HEK293 (cell line): Measurements from ENCODE around the gene COL19A1.

Source experiments
- BCL11A ChIP-seq: fragments of 450-650 bp; formaldehyde crosslinking; IDR thresholded peaks from 2 replicates; pipeline ENCODE4 v1.5.1; 2016; ENCODE audit warnings: low read depth, missing biosample characterization, missing genetic modification characterization
- KLF8 ChIP-seq: fragments of 450-650 bp; formaldehyde crosslinking; IDR thresholded peaks from 2 replicates; pipeline ENCODE4 v1.5.1; 2016; ENCODE audit warnings: missing biosample characterization, missing genetic modification characterization
- OSR2 ChIP-seq: fragments of 450-650 bp; formaldehyde crosslinking; IDR thresholded peaks from 2 replicates; pipeline ENCODE4 v1.5.1; 2016; ENCODE audit warnings: missing biosample characterization, missing genetic modification characterization
- SCRT1 ChIP-seq: fragments of 450-650 bp; formaldehyde crosslinking; IDR thresholded peaks from 2 replicates; pipeline ENCODE4 v1.5.1; 2016; ENCODE audit warnings: missing biosample characterization, missing genetic modification characterization, borderline replicate concordance
- SETDB1 ChIP-seq: IDR thresholded peaks from one replicate; pipeline ENCODE4 v1.6.1; 2017; ENCODE audit warnings: mild to moderate bottlenecking, low read length, moderate library complexity, mixed read lengths; ENCODE audit not compliant: insufficient read length
- TCF7L2 ChIP-seq: IDR thresholded peaks from 2 replicates; pipeline ENCODE4 v1.6.1; 2011; ENCODE audit warnings: low read depth, mild to moderate bottlenecking, inconsistent platforms, low read length, moderate library complexity, borderline replicate concordance
- TRIM28 ChIP-seq: IDR thresholded peaks from 2 replicates; pipeline ENCODE4 v1.6.1; 2011; ENCODE audit warnings: low read length, control low read depth, borderline replicate concordance
- ZBTB48 ChIP-seq: fragments of 450-650 bp; formaldehyde crosslinking; IDR thresholded peaks from 2 replicates; pipeline ENCODE4 v1.5.1; 2016; ENCODE audit warnings: missing biosample characterization, missing genetic modification characterization
- ZFP37 ChIP-seq: fragments of 450-650 bp; formaldehyde crosslinking; IDR thresholded peaks from 2 replicates; pipeline ENCODE4 v1.5.1; 2016; ENCODE audit warnings: missing biosample characterization, missing genetic modification characterization
- ZFP41 ChIP-seq: fragments of 450-650 bp; formaldehyde crosslinking; IDR thresholded peaks from 2 replicates; pipeline ENCODE4 v1.5.1; 2016; ENCODE audit warnings: missing biosample characterization, missing genetic modification characterization, borderline replicate concordance
- ZNF221 ChIP-seq: fragments of 450-650 bp; formaldehyde crosslinking; IDR thresholded peaks from 2 replicates; pipeline ENCODE4 v1.5.1; 2017; ENCODE audit warnings: missing biosample characterization, missing genetic modification characterization, borderline replicate concordance
- ZNF23 ChIP-seq: fragments of 450-650 bp; formaldehyde crosslinking; IDR thresholded peaks from 2 replicates; pipeline ENCODE4 v1.5.1; 2016; ENCODE audit warnings: missing biosample characterization, missing genetic modification characterization, borderline replicate concordance
- ZNF354C ChIP-seq: fragments of 450-650 bp; formaldehyde crosslinking; IDR thresholded peaks from 2 replicates; pipeline ENCODE4 v1.5.1; 2016; ENCODE audit warnings: missing biosample characterization, missing genetic modification characterization, low read depth, borderline replicate concordance
- ZNF423 ChIP-seq: fragments of 450-650 bp; formaldehyde crosslinking; IDR thresholded peaks from 2 replicates; pipeline ENCODE4 v1.5.1; 2016; ENCODE audit warnings: missing biosample characterization, missing genetic modification characterization
- ZNF514 ChIP-seq: fragments of 450-650 bp; formaldehyde crosslinking; IDR thresholded peaks from 2 replicates; pipeline ENCODE4 v1.5.1; 2016; ENCODE audit warnings: missing biosample characterization, missing genetic modification characterization
- ZNF530 ChIP-seq: fragments of 450-650 bp; formaldehyde crosslinking; IDR thresholded peaks from 2 replicates; pipeline ENCODE4 v1.5.1; 2016; ENCODE audit warnings: low read depth, missing biosample characterization, missing genetic modification characterization
- ZNF623 ChIP-seq: fragments of 450-650 bp; formaldehyde crosslinking; IDR thresholded peaks from 2 replicates; pipeline ENCODE4 v1.5.1; 2016; ENCODE audit warnings: missing biosample characterization, missing genetic modification characterization
- ZNF660 ChIP-seq: fragments of 450-650 bp; IDR thresholded peaks from 2 replicates; pipeline ENCODE4 v1.5.1; 2018; ENCODE audit warnings: missing biosample characterization, mild to moderate bottlenecking, missing genetic modification characterization
- ZNF777 ChIP-seq: fragments of 450-650 bp; formaldehyde crosslinking; IDR thresholded peaks from 2 replicates; pipeline ENCODE4 v1.5.1; 2017; ENCODE audit warnings: missing biosample characterization, missing genetic modification characterization, borderline replicate concordance
- ZNF792 ChIP-seq: fragments of 450-650 bp; formaldehyde crosslinking; IDR thresholded peaks from 2 replicates; pipeline ENCODE4 v1.5.1; 2016; ENCODE audit warnings: missing biosample characterization, missing genetic modification characterization
- ZNF843 ChIP-seq: fragments of 450-650 bp; formaldehyde crosslinking; IDR thresholded peaks from 2 replicates; pipeline ENCODE4 v1.5.1; 2016; ENCODE audit warnings: missing biosample characterization, missing genetic modification characterization
- ZSCAN23 ChIP-seq: fragments of 450-650 bp; formaldehyde crosslinking; IDR thresholded peaks from 2 replicates; pipeline ENCODE4 v1.5.1; 2016; ENCODE audit warnings: missing biosample characterization, missing genetic modification characterization
- TF ChIP-seq, protein P1 (sequence below): fragments of 450-650 bp; formaldehyde crosslinking; IDR thresholded peaks from 2 replicates; pipeline ENCODE4 v1.5.1; 2017; ENCODE audit warnings: missing biosample characterization, missing genetic modification characterization
- TF ChIP-seq, protein P2 (sequence below): sonication (generic); formaldehyde crosslinking; IDR thresholded peaks from 2 replicates; pipeline ENCODE4 v1.8.1; 2022; ENCODE audit warnings: mild to moderate bottlenecking, moderate library complexity, missing genetic modification reagents
- TF ChIP-seq, protein P3 (sequence below): fragments of 450-650 bp; formaldehyde crosslinking; IDR thresholded peaks from 2 replicates; pipeline ENCODE4 v1.5.1; 2016; ENCODE audit warnings: missing biosample characterization, missing genetic modification characterization
- TF ChIP-seq, protein P4 (sequence below): fragments of 450-650 bp; formaldehyde crosslinking; IDR thresholded peaks from 2 replicates; pipeline ENCODE4 v1.5.1; 2016; ENCODE audit warnings: missing biosample characterization, missing genetic modification characterization
- TF ChIP-seq, protein P5 (sequence below): fragments of 450-650 bp; formaldehyde crosslinking; IDR thresholded peaks from 2 replicates; pipeline ENCODE4 v1.5.1; 2016; ENCODE audit warnings: missing biosample characterization, missing genetic modification characterization
- TF ChIP-seq, protein P6 (sequence below): fragments of 450-650 bp; formaldehyde crosslinking; IDR thresholded peaks from 2 replicates; pipeline ENCODE4 v1.5.1; 2016; ENCODE audit warnings: missing biosample characterization, missing genetic modification characterization
- TF ChIP-seq, protein P7 (sequence below): fragments of 450-650 bp; formaldehyde crosslinking; IDR thresholded peaks from 2 replicates; pipeline ENCODE4 v1.5.1; 2016; ENCODE audit warnings: missing biosample characterization, missing genetic modification characterization

COL19A1 gene

DNA sequence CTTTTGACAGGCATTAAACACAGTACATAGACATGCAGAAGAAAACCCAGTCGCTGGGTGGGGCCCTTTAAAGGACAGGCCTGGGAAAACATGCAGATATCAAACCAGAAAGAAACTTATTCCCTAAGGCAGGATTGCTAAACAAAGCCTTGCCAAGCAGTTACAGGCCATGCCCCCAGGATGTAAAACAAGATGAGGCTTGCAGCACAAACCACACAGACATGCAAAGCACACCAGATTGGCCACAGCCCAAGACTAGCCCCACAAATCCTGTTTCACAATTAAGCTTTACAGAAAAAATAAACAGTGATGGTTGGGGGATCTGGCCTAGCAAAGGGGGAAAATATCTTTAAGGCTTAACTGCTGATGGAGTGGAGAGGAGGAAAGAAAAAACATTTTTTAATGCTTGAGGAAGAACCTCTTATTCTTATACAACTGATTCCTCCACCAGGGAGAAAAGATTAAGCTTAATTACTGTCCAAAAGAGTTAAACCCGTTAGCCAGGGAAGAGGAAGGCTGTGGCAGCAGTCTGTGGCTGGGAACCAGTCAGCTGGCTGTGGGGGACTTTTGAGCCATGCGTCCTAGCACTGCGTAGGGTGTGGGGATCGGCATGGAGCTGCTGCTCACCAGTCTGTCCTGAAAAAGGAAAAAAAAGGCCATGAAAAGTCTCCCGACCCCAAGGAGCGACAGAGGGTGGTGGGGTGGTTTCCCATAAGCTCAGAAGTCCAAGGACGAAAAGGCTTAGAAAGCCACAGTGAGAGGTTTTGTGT is 28.4 kb downstream of the COL19A1 start (continued):
- TF ChIP-seq ZNF423 (tag by site-specific recombination) (no peak), ZNF660 (tag by site-specific recombination) (no peak), ZNF23 (tag by site-specific recombination) (no peak), ZNF843 (tag by site-specific recombination) (peak; percentile 76), ZFP41 (tag by site-specific recombination) (no peak), SCRT1 (tag by site-specific recombination) (no peak), ZBTB48 (no peak), BCL11A (tag by site-specific recombination) (no peak), ZNF792 (tag by site-specific recombination) (no peak), OSR2 (tag by site-specific recombination) (peak; percentile 39; the same call in 1 of the 2 replicates), TCF7L2 (no peak), TRIM28 (peak; percentile 44; the same call in 1 of the 2 replicates), ZSCAN23 (no peak), ZFP37 (tag by site-specific recombination) (no peak), ZNF354C (tag by site-specific recombination) (no peak), ZNF777 (no peak), ZNF623 (no peak), ZNF221 (tag by site-specific recombination) (no peak), KLF8 (tag by site-specific recombination) (no peak), ZNF514 (tag by site-specific recombination) (no peak), ZNF530 (no peak), SETDB1 (no peak)
- TF ChIP-seq, protein P1, sequence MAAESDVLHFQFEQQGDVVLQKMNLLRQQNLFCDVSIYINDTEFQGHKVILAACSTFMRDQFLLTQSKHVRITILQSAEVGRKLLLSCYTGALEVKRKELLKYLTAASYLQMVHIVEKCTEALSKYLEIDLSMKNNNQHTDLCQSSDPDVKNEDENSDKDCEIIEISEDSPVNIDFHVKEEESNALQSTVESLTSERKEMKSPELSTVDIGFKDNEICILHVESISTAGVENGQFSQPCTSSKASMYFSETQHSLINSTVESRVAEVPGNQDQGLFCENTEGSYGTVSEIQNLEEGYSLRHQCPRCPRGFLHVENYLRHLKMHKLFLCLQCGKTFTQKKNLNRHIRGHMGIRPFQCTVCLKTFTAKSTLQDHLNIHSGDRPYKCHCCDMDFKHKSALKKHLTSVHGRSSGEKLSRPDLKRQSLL (tag by site-specific recombination): no peak
- TF ChIP-seq, protein P2, sequence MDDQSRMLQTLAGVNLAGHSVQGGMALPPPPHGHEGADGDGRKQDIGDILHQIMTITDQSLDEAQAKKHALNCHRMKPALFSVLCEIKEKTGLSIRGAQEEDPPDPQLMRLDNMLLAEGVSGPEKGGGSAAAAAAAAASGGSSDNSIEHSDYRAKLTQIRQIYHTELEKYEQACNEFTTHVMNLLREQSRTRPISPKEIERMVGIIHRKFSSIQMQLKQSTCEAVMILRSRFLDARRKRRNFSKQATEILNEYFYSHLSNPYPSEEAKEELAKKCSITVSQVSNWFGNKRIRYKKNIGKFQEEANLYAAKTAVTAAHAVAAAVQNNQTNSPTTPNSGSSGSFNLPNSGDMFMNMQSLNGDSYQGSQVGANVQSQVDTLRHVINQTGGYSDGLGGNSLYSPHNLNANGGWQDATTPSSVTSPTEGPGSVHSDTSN: no peak
- TF ChIP-seq, protein P3, sequence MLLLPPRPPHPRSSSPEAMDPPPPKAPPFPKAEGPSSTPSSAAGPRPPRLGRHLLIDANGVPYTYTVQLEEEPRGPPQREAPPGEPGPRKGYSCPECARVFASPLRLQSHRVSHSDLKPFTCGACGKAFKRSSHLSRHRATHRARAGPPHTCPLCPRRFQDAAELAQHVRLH: no peak
- TF ChIP-seq, protein P4, sequence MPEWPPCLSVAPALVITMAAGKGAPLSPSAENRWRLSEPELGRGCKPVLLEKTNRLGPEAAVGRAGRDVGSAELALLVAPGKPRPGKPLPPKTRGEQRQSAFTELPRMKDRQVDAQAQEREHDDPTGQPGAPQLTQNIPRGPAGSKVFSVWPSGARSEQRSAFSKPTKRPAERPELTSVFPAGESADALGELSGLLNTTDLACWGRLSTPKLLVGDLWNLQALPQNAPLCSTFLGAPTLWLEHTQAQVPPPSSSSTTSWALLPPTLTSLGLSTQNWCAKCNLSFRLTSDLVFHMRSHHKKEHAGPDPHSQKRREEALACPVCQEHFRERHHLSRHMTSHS: no peak
- TF ChIP-seq, protein P5, sequence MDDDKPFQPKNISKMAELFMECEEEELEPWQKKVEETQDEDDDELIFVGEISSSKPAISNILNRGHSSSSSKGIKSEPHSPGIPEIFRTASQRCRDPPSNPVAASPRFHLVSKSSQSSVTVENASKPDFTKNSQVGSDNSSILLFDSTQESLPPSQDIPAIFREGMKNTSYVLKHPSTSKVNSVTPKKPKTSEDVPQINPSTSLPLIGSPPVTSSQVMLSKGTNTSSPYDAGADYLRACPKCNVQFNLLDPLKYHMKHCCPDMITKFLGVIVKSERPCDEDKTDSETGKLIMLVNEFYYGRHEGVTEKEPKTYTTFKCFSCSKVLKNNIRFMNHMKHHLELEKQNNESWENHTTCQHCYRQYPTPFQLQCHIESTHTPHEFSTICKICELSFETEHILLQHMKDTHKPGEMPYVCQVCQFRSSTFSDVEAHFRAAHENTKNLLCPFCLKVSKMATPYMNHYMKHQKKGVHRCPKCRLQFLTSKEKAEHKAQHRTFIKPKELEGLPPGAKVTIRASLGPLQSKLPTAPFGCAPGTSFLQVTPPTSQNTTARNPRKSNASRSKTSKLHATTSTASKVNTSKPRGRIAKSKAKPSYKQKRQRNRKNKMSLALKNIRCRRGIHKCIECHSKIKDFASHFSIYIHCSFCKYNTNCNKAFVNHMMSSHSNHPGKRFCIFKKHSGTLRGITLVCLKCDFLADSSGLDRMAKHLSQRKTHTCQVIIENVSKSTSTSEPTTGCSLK (tag by site-specific recombination): no peak
- TF ChIP-seq, protein P6, sequence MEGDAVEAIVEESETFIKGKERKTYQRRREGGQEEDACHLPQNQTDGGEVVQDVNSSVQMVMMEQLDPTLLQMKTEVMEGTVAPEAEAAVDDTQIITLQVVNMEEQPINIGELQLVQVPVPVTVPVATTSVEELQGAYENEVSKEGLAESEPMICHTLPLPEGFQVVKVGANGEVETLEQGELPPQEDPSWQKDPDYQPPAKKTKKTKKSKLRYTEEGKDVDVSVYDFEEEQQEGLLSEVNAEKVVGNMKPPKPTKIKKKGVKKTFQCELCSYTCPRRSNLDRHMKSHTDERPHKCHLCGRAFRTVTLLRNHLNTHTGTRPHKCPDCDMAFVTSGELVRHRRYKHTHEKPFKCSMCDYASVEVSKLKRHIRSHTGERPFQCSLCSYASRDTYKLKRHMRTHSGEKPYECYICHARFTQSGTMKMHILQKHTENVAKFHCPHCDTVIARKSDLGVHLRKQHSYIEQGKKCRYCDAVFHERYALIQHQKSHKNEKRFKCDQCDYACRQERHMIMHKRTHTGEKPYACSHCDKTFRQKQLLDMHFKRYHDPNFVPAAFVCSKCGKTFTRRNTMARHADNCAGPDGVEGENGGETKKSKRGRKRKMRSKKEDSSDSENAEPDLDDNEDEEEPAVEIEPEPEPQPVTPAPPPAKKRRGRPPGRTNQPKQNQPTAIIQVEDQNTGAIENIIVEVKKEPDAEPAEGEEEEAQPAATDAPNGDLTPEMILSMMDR: no peak
- TF ChIP-seq, protein P7, sequence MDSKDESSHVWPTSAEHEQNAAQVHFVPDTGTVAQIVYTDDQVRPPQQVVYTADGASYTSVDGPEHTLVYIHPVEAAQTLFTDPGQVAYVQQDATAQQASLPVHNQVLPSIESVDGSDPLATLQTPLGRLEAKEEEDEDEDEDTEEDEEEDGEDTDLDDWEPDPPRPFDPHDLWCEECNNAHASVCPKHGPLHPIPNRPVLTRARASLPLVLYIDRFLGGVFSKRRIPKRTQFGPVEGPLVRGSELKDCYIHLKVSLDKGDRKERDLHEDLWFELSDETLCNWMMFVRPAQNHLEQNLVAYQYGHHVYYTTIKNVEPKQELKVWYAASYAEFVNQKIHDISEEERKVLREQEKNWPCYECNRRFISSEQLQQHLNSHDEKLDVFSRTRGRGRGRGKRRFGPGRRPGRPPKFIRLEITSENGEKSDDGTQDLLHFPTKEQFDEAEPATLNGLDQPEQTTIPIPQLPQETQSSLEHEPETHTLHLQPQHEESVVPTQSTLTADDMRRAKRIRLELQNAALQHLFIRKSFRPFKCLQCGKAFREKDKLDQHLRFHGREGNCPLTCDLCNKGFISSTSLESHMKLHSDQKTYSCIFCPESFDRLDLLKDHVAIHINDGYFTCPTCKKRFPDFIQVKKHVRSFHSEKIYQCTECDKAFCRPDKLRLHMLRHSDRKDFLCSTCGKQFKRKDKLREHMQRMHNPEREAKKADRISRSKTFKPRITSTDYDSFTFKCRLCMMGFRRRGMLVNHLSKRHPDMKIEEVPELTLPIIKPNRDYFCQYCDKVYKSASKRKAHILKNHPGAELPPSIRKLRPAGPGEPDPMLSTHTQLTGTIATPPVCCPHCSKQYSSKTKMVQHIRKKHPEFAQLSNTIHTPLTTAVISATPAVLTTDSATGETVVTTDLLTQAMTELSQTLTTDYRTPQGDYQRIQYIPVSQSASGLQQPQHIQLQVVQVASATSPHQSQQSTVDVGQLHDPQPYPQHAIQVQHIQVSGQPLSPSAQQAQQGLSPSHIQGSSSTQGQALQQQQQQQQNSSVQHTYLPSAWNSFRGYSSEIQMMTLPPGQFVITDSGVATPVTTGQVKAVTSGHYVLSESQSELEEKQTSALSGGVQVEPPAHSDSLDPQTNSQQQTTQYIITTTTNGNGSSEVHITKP: no peak
